Lower leg skin (tissue), 3 donors: ENCODE data around the gene PTGS1.

ENCODE experiments used
- POLR2A ChIP-seq, 2 donors: fragments of 450-650 bp; IDR thresholded peaks; one replicate each; pipeline ENCODE4 v1.6.1; 2016 to 2017; ENCODE audit warnings: antibody characterized with exemption in 2 of 2, mild to moderate bottlenecking in 1 of 2, moderate library complexity in 1 of 2
- TF ChIP-seq, protein P1 (sequence below), 3 donors: fragments of 450-650 bp; IDR thresholded peaks; one replicate each; pipeline ENCODE4 v1.5.1; 2016; ENCODE audit warnings: antibody characterized with exemption in 3 of 3, mild to moderate bottlenecking in 3 of 3, moderate library complexity in 2 of 3

DNA sequence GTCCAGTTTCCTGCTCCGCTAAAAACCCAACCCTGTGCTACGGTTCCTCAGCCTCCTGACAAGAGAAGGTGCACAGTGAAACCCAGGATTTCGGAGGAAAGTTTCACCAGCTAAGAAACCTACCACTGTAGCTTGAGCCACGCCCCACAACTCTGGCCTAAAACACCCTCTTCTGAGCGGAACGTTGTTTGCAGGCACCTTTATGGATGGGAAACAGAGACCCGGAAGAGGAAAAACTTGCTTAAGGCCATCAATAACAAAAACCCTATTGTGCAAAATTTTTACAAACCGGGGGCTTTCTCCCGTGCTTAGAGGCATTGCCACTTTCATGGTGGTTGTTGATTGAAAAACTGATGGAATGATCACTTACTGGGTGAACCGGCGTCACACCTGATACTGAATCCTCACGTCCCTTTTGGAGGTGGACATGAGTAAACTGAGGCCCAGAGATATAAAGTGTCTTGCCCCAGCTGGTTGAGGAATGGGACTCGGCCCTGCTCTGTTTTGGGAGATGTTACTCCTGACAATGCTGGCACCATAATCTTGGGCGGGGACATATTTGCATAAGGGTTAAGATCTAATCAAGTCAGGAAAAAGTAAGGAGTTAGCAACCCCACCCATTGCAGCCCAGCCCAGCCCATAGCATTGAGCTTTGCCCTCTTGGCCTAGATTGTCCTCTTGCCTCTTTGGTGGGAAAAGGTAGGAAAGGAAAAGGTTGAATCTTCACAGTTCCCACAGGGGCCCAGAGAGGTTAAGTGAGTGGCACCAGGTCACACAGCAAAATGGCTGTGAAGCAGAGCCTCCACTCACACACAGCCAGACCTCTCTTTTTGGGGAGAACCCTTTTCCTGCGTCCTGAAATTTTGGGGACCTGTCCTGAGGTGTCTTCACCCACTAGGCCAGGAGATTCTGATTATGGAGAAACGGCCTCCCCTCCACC is 23.2 kb upstream of the PTGS1 start:
- no peak for TF ChIP-seq POLR2A (IDR thresholded peaks at IDR 0.05)
- TF ChIP-seq, protein P1, sequence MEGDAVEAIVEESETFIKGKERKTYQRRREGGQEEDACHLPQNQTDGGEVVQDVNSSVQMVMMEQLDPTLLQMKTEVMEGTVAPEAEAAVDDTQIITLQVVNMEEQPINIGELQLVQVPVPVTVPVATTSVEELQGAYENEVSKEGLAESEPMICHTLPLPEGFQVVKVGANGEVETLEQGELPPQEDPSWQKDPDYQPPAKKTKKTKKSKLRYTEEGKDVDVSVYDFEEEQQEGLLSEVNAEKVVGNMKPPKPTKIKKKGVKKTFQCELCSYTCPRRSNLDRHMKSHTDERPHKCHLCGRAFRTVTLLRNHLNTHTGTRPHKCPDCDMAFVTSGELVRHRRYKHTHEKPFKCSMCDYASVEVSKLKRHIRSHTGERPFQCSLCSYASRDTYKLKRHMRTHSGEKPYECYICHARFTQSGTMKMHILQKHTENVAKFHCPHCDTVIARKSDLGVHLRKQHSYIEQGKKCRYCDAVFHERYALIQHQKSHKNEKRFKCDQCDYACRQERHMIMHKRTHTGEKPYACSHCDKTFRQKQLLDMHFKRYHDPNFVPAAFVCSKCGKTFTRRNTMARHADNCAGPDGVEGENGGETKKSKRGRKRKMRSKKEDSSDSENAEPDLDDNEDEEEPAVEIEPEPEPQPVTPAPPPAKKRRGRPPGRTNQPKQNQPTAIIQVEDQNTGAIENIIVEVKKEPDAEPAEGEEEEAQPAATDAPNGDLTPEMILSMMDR (IDR thresholded peaks at IDR 0.05) = no peak
